Esophagus muscularis mucosa (tissue), 4 donors: ENCODE data around the gene FANCI.

Experiments used
- CTCF ChIP-seq, 3 experiments: fragments of 200-600 bp in 2 of 3; fragments of 450-650 bp in 1 of 3; sonication (generic) in 2 of 3; IDR thresholded peaks; one replicate each; pipeline ENCODE4 v1.5.1; 2017 to 2019; ENCODE audit warnings: antibody characterized with exemption in 3 of 3, mild to moderate bottlenecking in 2 of 3, moderate library complexity in 1 of 3
- EP300 ChIP-seq: sonication (generic); formaldehyde crosslinking; IDR thresholded peaks from one replicate; pipeline ENCODE4 v1.6.1; 2017; ENCODE audit warnings: antibody characterized with exemption
- POLR2A ChIP-seq: fragments of 450-650 bp; IDR thresholded peaks from one replicate; pipeline ENCODE4 v1.6.1; 2017; ENCODE audit warnings: antibody characterized with exemption, moderate library complexity, mild to moderate bottlenecking, low read depth

- TF ChIP-seq CTCF (IDR thresholded peaks at IDR 0.05), result no peak
- no peak for TF ChIP-seq POLR2A
- no peak for TF ChIP-seq EP300
These were observed 71.7 kb downstream of the FANCI start for GRCh38 chr15:89315375-89315929.
